Naive thymus-derived CD4-positive, alpha-beta T cell (primary cell): ENCODE measurements around the gene ACTN2. TPM values are rescaled to one million over a fixed set of nuclear protein-coding genes. Genes with fewer than 3 reads are reported as not detected.

Source experiments
- ATAC-seq: fragments of 150-1000 bp; cut with Tn5 transposase; 2 replicates; pipeline ENCODE4 v1.10.0; 2021; ENCODE audit warnings: mild to moderate bottlenecking, moderate library complexity
- CTCF ChIA-PET: fragments of 350-600 bp; sonication (Branson Sonifier 250); formaldehyde crosslinking; loops from one replicate; lab custom pipeline; 2021; ENCODE audit warnings: antibody characterized with exemption; lab: Charles Lee
- POLR2A ChIA-PET: fragments of 350-600 bp; sonication (Branson Sonifier 250); formaldehyde crosslinking; loops from one replicate; lab custom pipeline; 2021; ENCODE audit warnings: antibody characterized with exemption, inconsistent platforms; lab: Charles Lee
- DNase-seq, 9 donors: peaks; one replicate each; pipeline versions ENCODE4 v3.0.0 to v3.0.0-alpha.2; 2020 to 2022; ENCODE audit warnings: mixed read lengths in 1 of 9
- H3K27ac ChIP-seq: one replicate; pipeline ENCODE4 v1.7.0; 2013; ENCODE audit warnings: mild to moderate bottlenecking, low read depth, low read length, moderate library complexity
- H3K27me3 ChIP-seq, 2 donors: one replicate each; pipeline ENCODE4 v1.7.0; 2013; ENCODE audit warnings: low read length in 2 of 2, mild to moderate bottlenecking in 2 of 2, moderate library complexity in 2 of 2; ENCODE audit not compliant: control insufficient read depth in 2 of 2, insufficient read depth in 2 of 2
- H3K36me3 ChIP-seq, 3 experiments: 1 replicate in 2 of 3; 2 replicates in 1 of 3; pipeline ENCODE4 v1.7.0; 2013; ENCODE audit warnings: low read length in 3 of 3, mild to moderate bottlenecking in 3 of 3, moderate library complexity in 1 of 3; ENCODE audit not compliant: insufficient read depth in 3 of 3, control insufficient read depth in 2 of 3
- H3K4me1 ChIP-seq, 2 donors: one replicate each; pipeline ENCODE4 v1.7.0; 2013; ENCODE audit warnings: low read length in 2 of 2, mild to moderate bottlenecking in 2 of 2, moderate library complexity in 1 of 2; ENCODE audit not compliant: control insufficient read depth in 2 of 2, insufficient read depth in 2 of 2
- H3K4me3 ChIP-seq: 2 replicates; pipeline ENCODE4 v1.7.0; 2013; ENCODE audit warnings: mild to moderate bottlenecking, low read length
- H3K9me3 ChIP-seq, 3 experiments: 1 replicate in 2 of 3; 2 replicates in 1 of 3; pipeline ENCODE4 v1.7.0; 2013; ENCODE audit warnings: low read length in 3 of 3; ENCODE audit not compliant: control insufficient read depth in 2 of 3
- H3K27ac Mint-ChIP-seq, 9 donors: one replicate each; pipeline ENCODE4 v1.8.0; 2020 to 2022; ENCODE audit warnings: mixed read lengths in 9 of 9, mild to moderate bottlenecking in 8 of 9, moderate library complexity in 5 of 9, inconsistent platforms in 2 of 9
- H3K27me3 Mint-ChIP-seq, 5 donors: one replicate each; pipeline ENCODE4 v1.8.0; 2021 to 2022; ENCODE audit warnings: mixed read lengths in 5 of 5, mild to moderate bottlenecking in 1 of 5
- H3K36me3 Mint-ChIP-seq, 5 donors: one replicate each; pipeline ENCODE4 v1.8.0; 2020 to 2022; ENCODE audit warnings: mixed read lengths in 5 of 5, mild to moderate bottlenecking in 3 of 5, inconsistent platforms in 1 of 5
- H3K4me1 Mint-ChIP-seq, 7 donors: one replicate each; pipeline ENCODE4 v1.8.0; 2020 to 2022; ENCODE audit warnings: mixed read lengths in 7 of 7, mild to moderate bottlenecking in 3 of 7, inconsistent platforms in 1 of 7
- H3K4me3 Mint-ChIP-seq, 10 donors: one replicate each; pipeline ENCODE4 v1.8.0; 2020 to 2022; ENCODE audit warnings: mild to moderate bottlenecking in 10 of 10, mixed read lengths in 10 of 10, moderate library complexity in 6 of 10, inconsistent platforms in 2 of 10
- H3K9me3 Mint-ChIP-seq, 11 donors: one replicate each; pipeline ENCODE4 v1.8.0; 2020 to 2022; ENCODE audit warnings: mixed read lengths in 11 of 11, mild to moderate bottlenecking in 4 of 11, inconsistent platforms in 1 of 11, moderate library complexity in 1 of 11
- intact Hi-C, 2 donors: fragments of 100-400 bp; cut with micrococcal nuclease; formaldehyde crosslinking; loops; one replicate each; pipeline ENCODE4 v1.15.1; 2023
- polyA plus RNA-seq, 2 donors: library from polyadenylated mRNA; unstranded; fragments of 300-500 nt; fragmentation: Illumina TruSeq; gene quantifications; one replicate each; pipeline ENCODE4 v1.2.3, GENCODE V29; 2021
- total RNA-seq, 6 experiments: library from RNA in 5 of 6; stranded (reverse) in 5 of 6; gene quantifications; 1 replicate in 5 of 6; 2 replicates in 1 of 6; pipeline ENCODE4 v1.2.3 and lab custom pipeline; 2021 to 2026

The ACTN2 gene
- total and polyA plus RNA-seq, 7 experiments from 2014 or later: not detected

GRCh38 chr1:236744533-236744932 lies 58.2 kb downstream of the ACTN2 start:
- no peaks in the 10 kb centered on the region for H3K27me3 ChIP-seq
- H3K36me3 ChIP-seq: no peaks in the 10 kb centered on the region
- Mint-ChIP-seq H3K27ac (no peak overlapping the region), H3K9me3 (no peaks in the 10 kb centered on the region), H3K4me1 (no peaks in the 10 kb centered on the region), H3K36me3 (no peaks in the 10 kb centered on the region), H3K4me3 (no peak overlapping the region), H3K27me3 (peaks cover 0 to 14% (median 11%) of the 10 kb centered on the region in 5 donors)
- intact Hi-C loops: no loop called here
- no peak for ATAC-seq
- DNase-seq: no peak
- ChIA-PET POLR2A (no interaction called here), CTCF (no interaction called here)
- no peaks in the 10 kb centered on the region for H3K9me3 ChIP-seq
- H3K4me1 ChIP-seq: no peaks in the 10 kb centered on the region
- H3K27ac ChIP-seq: no peak overlapping the region
- no peak overlapping the region for H3K4me3 ChIP-seq

DNA sequence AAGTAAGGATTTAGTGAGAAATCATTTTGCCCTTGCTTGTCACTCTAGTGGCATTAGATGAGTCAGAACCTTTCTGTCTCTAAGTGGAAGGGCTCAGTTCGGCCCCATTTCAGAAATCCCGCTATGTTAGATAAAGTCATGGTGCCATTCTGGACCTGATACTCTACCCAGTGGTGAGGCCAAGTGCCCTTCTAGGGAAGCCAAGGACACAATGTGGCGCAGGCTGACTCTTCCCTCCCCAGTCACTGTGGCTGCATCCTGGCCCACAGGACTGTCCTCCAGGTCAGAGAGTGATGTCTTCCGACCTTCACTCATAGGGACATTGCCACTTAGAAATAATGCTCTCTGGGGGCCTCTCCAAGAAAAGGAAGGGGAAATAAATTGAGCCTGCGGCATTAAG lies 60.5 kb downstream of the ACTN2 start:
- Mint-ChIP-seq H3K4me3 (no peak overlapping the region), H3K27me3 (peaks cover 2 to 16% (median 10%) of the 10 kb centered on the region in 5 donors), H3K27ac (no peak overlapping the region), H3K4me1 (no peaks in the 10 kb centered on the region), H3K36me3 (no peaks in the 10 kb centered on the region), H3K9me3 (no peaks in the 10 kb centered on the region)
- Histone ChIP-seq H3K36me3 (no peaks in the 10 kb centered on the region), H3K9me3 (no peaks in the 10 kb centered on the region), H3K4me1 (no peaks in the 10 kb centered on the region), H3K27me3 (no peaks in the 10 kb centered on the region), H3K27ac (no peak overlapping the region), H3K4me3 (no peak overlapping the region)
- ChIA-PET CTCF (no interaction called here), POLR2A (no interaction called here)
- ATAC-seq (no peak), DNase-seq (no peak)
- intact Hi-C loops: no loop called here

DNA sequence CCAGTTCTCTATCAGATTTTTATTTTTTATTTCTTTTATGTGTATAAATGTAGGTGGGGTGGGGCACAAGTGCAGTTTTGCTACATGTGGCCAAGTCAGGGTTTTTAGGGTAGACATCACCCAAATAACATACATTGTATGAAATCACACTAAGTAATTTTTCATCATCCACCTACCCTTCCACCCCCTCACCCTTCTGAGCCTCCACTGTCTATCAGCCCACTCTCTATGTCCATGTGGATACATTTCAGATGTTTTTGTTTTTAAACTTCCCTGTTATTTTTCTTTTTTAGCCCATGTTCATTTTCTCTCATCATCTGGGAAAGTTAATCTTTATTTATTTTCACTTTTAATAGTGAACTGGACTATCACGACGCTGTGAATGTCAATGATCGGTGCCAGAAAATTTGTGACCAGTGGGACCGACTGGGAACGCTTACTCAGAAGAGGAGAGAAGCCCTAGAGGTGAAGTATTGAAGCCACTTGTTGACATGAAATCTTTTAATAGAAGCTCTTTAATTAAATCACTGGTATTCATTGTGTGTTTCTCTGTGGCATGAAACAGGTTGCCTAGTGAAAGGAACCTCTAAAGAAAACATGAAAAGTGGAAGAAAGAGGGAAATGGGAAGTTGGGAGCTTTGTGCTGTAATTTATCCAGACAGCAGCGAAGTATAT lies 61.1 kb downstream of the ACTN2 start:
- ChIA-PET POLR2A (no interaction called here), CTCF (no interaction called here)
- Mint-ChIP-seq H3K27me3 (peaks cover 2 to 20% (median 10%) of the 10 kb centered on the region in 5 donors), H3K9me3 (no peaks in the 10 kb centered on the region), H3K4me1 (no peaks in the 10 kb centered on the region), H3K4me3 (no peak overlapping the region), H3K27ac (no peak overlapping the region), H3K36me3 (no peaks in the 10 kb centered on the region)
- Histone ChIP-seq H3K27ac (no peak overlapping the region), H3K9me3 (no peaks in the 10 kb centered on the region), H3K4me3 (no peak overlapping the region), H3K36me3 (no peaks in the 10 kb centered on the region), H3K27me3 (no peaks in the 10 kb centered on the region), H3K4me1 (no peaks in the 10 kb centered on the region)
- DNase-seq (no peak), ATAC-seq (no peak)
- intact Hi-C loops: no loop called here

- peaks cover 2 to 20% (median 5%) of the 10 kb centered on the region in 5 donors for H3K27me3 Mint-ChIP-seq
- no peaks in the 10 kb centered on the region for H3K36me3 ChIP-seq
- H3K27me3 ChIP-seq: no peaks in the 10 kb centered on the region
- no peaks in the 10 kb centered on the region for H3K4me1 ChIP-seq
- intact Hi-C loops: no loop called here
- H3K9me3 ChIP-seq: no peaks in the 10 kb centered on the region
- no peaks in the 10 kb centered on the region for H3K9me3 Mint-ChIP-seq
- no peak overlapping the region for H3K4me3 Mint-ChIP-seq
- no peaks in the 10 kb centered on the region for H3K4me1 Mint-ChIP-seq
- POLR2A ChIA-PET: interaction anchor here (1.1 kb wide), 1 partner anchor 13 kb away, joined by 3 read pairs; no protein-coding TSS in a partner anchor
- no peaks in the 10 kb centered on the region for H3K36me3 Mint-ChIP-seq
- DNase-seq (no peak), ATAC-seq (no peak)
- no peak overlapping the region for H3K27ac Mint-ChIP-seq
- no peak overlapping the region for H3K4me3 ChIP-seq
- H3K27ac ChIP-seq: no peak overlapping the region
- CTCF ChIA-PET: no interaction called here
Measured at GRCh38 chr1:236748268-236748870, 62.1 kb downstream of the ACTN2 start.

- H3K27ac Mint-ChIP-seq: no peak overlapping the region
- no peak overlapping the region for H3K4me3 Mint-ChIP-seq
- DNase-seq (no peak), ATAC-seq (no peak)
- Histone ChIP-seq H3K9me3 (no peaks in the 10 kb centered on the region), H3K27ac (no peak overlapping the region), H3K4me3 (no peak overlapping the region), H3K36me3 (no peaks in the 10 kb centered on the region), H3K4me1 (no peaks in the 10 kb centered on the region), H3K27me3 (no peaks in the 10 kb centered on the region)
- H3K36me3 Mint-ChIP-seq: no peaks in the 10 kb centered on the region
- CTCF ChIA-PET: interaction anchor here (0.7 kb wide), 1 partner anchor 108 kb away, joined by 4 read pairs; no protein-coding TSS in a partner anchor
- no peaks in the 10 kb centered on the region for H3K9me3 Mint-ChIP-seq
- no peaks in the 10 kb centered on the region for H3K4me1 Mint-ChIP-seq
- intact Hi-C loops: no loop called here
- peaks cover 2 to 20% (median 5%) of the 10 kb centered on the region in 5 donors for H3K27me3 Mint-ChIP-seq
- POLR2A ChIA-PET: no interaction called here
Measured at GRCh38 chr1:236750928-236751327, 64.6 kb downstream of the ACTN2 start.

DNA sequence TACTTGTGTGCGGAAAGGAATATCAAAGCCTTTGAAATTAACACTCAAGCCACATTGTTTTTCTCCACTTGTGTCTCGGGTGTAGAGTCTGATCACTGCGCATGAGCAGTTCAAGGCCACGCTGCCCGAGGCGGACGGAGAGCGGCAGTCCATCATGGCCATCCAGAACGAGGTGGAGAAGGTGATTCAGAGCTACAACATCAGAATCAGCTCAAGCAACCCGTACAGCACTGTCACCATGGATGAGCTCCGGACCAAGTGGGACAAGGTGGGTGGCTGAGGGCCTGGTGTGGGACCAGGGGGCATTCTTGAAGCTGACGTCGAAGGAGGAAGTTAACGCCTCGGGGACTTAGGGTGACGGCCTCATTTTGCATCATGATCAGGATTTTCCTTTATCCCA lies 65.1 kb downstream of the ACTN2 start:
- no peak for DNase-seq
- Histone ChIP-seq H3K9me3 (no peaks in the 10 kb centered on the region), H3K4me3 (no peak overlapping the region), H3K4me1 (no peaks in the 10 kb centered on the region), H3K27ac (no peak overlapping the region), H3K36me3 (no peaks in the 10 kb centered on the region), H3K27me3 (no peaks in the 10 kb centered on the region)
- H3K27me3 Mint-ChIP-seq: peaks cover 2 to 20% (median 5%) of the 10 kb centered on the region in 5 donors
- intact Hi-C loops: no loop called here
- no peaks in the 10 kb centered on the region for H3K9me3 Mint-ChIP-seq
- H3K27ac Mint-ChIP-seq: no peak overlapping the region
- ChIA-PET CTCF (interaction anchor here (0.7 kb wide), 1 partner anchor 107 kb away, joined by 4 read pairs; no protein-coding TSS in a partner anchor), POLR2A (no interaction called here)
- ATAC-seq: no peak
- no peaks in the 10 kb centered on the region for H3K36me3 Mint-ChIP-seq
- H3K4me1 Mint-ChIP-seq: no peaks in the 10 kb centered on the region
- no peak overlapping the region for H3K4me3 Mint-ChIP-seq

GRCh38 chr1:236751935-236752334 lies 65.6 kb downstream of the ACTN2 start:
- H3K9me3 Mint-ChIP-seq: no peaks in the 10 kb centered on the region
- ChIA-PET CTCF (no interaction called here), POLR2A (no interaction called here)
- no peak overlapping the region for H3K4me3 Mint-ChIP-seq
- H3K36me3 Mint-ChIP-seq: no peaks in the 10 kb centered on the region
- intact Hi-C loops: no loop called here
- no peak overlapping the region for H3K27ac Mint-ChIP-seq
- ATAC-seq (no peak), DNase-seq (no peak)
- no peaks in the 10 kb centered on the region for H3K4me1 Mint-ChIP-seq
- H3K27me3 Mint-ChIP-seq: peaks cover 2 to 20% (median 5%) of the 10 kb centered on the region in 5 donors
- Histone ChIP-seq H3K36me3 (no peaks in the 10 kb centered on the region), H3K9me3 (no peaks in the 10 kb centered on the region), H3K27ac (no peak overlapping the region), H3K4me3 (no peak overlapping the region), H3K27me3 (no peaks in the 10 kb centered on the region), H3K4me1 (no peaks in the 10 kb centered on the region)
